ENCODE results near the gene GABRB2.

The GABRB2 gene

GRCh38 chr5:161467703-161468102 is 78.8 kb downstream of the GABRB2 start:
- no peak for DNase-seq

GRCh38 chr5:161460741-161461140 is 85.8 kb downstream of the GABRB2 start:
- DNase-seq: no peak

GRCh38 chr5:161446655-161447054 is 99.9 kb downstream of the GABRB2 start:
- no peak for DNase-seq

- DNase-seq: no peak
These were observed 104.1 kb downstream of the GABRB2 start for GRCh38 chr5:161442471-161442870.

- DNase-seq: no peak
These were observed 113.7 kb downstream of the GABRB2 start for GRCh38 chr5:161432798-161433197.

GRCh38 chr5:161431963-161432362 is 114.6 kb downstream of the GABRB2 start:
- DNase-seq: no peak

- DNase-seq: no peak
These were observed 125.5 kb downstream of the GABRB2 start for GRCh38 chr5:161421067-161421466.

- DNase-seq: no peak
These were observed 126.0 kb downstream of the GABRB2 start for GRCh38 chr5:161420521-161420920.

- DNase-seq: no peak
These were observed 131.6 kb downstream of the GABRB2 start for GRCh38 chr5:161414896-161415295.

- DNase-seq: no peak
These were observed 132.5 kb downstream of the GABRB2 start for GRCh38 chr5:161414037-161414436.

GRCh38 chr5:161412792-161413191 is 133.7 kb downstream of the GABRB2 start:
- no peak for DNase-seq

GRCh38 chr5:161411156-161411555 is 135.4 kb downstream of the GABRB2 start:
- no peak for DNase-seq

GRCh38 chr5:161410640-161411039 is 135.9 kb downstream of the GABRB2 start:
- DNase-seq: no peak

GRCh38 chr5:161409471-161409870 is 137.1 kb downstream of the GABRB2 start:
- DNase-seq: no peak

- DNase-seq: no peak
These were observed 139.6 kb downstream of the GABRB2 start for GRCh38 chr5:161406880-161407279.

- no peak for DNase-seq
These were observed 142.5 kb downstream of the GABRB2 start for GRCh38 chr5:161403996-161404395.

GRCh38 chr5:161403121-161403520 is 143.4 kb downstream of the GABRB2 start:
- DNase-seq: no peak

- DNase-seq: no peak
These were observed 145.9 kb downstream of the GABRB2 start for GRCh38 chr5:161400583-161400982.

- DNase-seq: no peak
These were observed 146.4 kb downstream of the GABRB2 start for GRCh38 chr5:161399996-161400562.

GRCh38 chr5:161397448-161397847 is 149.1 kb downstream of the GABRB2 start:
- no peak for DNase-seq

GRCh38 chr5:161396171-161396570 is 150.4 kb downstream of the GABRB2 start:
- DNase-seq: no peak

- DNase-seq: no peak
These were observed 154.8 kb downstream of the GABRB2 start for GRCh38 chr5:161391724-161392123.

- no peak for DNase-seq
These were observed 155.5 kb downstream of the GABRB2 start for GRCh38 chr5:161391016-161391415.

- no peak for DNase-seq
These were observed 159.4 kb downstream of the GABRB2 start for GRCh38 chr5:161387121-161387520.

- DNase-seq: no peak
These were observed 161.5 kb downstream of the GABRB2 start for GRCh38 chr5:161385027-161385426.

- no peak for DNase-seq
These were observed 163.8 kb downstream of the GABRB2 start for GRCh38 chr5:161382685-161383084.

Data from activated effector memory CD4-positive, alpha-beta T cell treated with Interleukin-2 at 50 U/mL for 16 hours (primary cell).